Transverse colon (tissue), 4 donors: ENCODE results near the gene PDE4DIP. TPM values are rescaled to one million over a fixed set of nuclear protein-coding genes. Genes with fewer than 3 reads are reported as not detected.
"Not testable (repeated sequence)": the region's sequence is repeated elsewhere in the genome, so short reads cannot be mapped to it uniquely, and the experiment has no call there.

Source experiments
- DNase-seq: peaks from one replicate; pipeline ENCODE4 v3.0.0-alpha.2; 2019
- H3K27ac ChIP-seq, 4 donors: fragments of 200-600 bp; sonication (generic); 2 replicates each; pipeline ENCODE4 v1.5.1; 2016 to 2018; ENCODE audit warnings: inconsistent platforms in 4 of 4
- H3K27me3 ChIP-seq: fragments of 200-600 bp; sonication (generic); 2 replicates; pipeline ENCODE4 v1.5.1; 2017; ENCODE audit warnings: inconsistent platforms
- H3K36me3 ChIP-seq, 4 donors: fragments of 200-600 bp; sonication (generic); 2 replicates each; pipeline ENCODE4 v1.5.1; 2017 to 2019; ENCODE audit warnings: inconsistent platforms in 4 of 4
- H3K4me1 ChIP-seq, 4 donors: fragments of 200-600 bp; sonication (generic); 2 replicates each; pipeline ENCODE4 v1.5.1; 2017 to 2020; ENCODE audit warnings: inconsistent platforms in 4 of 4
- H3K4me3 ChIP-seq, 4 donors: fragments of 200-600 bp; sonication (generic); 1 replicate in 1 of 4; 2 replicates in 3 of 4; pipeline versions ENCODE4 v1.5.1 to v1.6.1; 2017 to 2019; ENCODE audit warnings: inconsistent platforms in 4 of 4
- H3K9me3 ChIP-seq, 2 donors: fragments of 200-600 bp; sonication (generic); 2 replicates each; pipeline ENCODE4 v1.5.1; 2017 to 2019; ENCODE audit warnings: inconsistent platforms in 2 of 2
- POLR2A ChIP-seq: fragments of 450-650 bp; IDR thresholded peaks from one replicate; pipeline ENCODE4 v1.6.1; 2016; ENCODE audit warnings: antibody characterized with exemption, mild to moderate bottlenecking, moderate library complexity
- POLR2AphosphoS5 ChIP-seq, 3 donors: sonication (generic); formaldehyde crosslinking; IDR thresholded peaks; one replicate each; pipeline ENCODE4 v1.6.1; 2016; ENCODE audit warnings: antibody characterized with exemption in 3 of 3
- WGBS, 2 donors: methylation state at CpG; one replicate each; pipeline ENCODE4 v1.1.5; 2018; ENCODE audit warnings: low coverage in 1 of 2; 5-methylcytosine and 5-hydroxymethylcytosine counted together
- in situ Hi-C, 4 donors: fragments of 200-750 bp; cut with MboI; loops; one replicate each; pipeline versions ENCODE4 v1.15.0 to v1.15.1; 2017; ENCODE audit warnings: low sequenced_read_pairs in 3 of 4, low pct_ligation_motif_present in 1 of 4, low pct_unique_long_range_greater_than_20kb in 1 of 4
- intact Hi-C: fragments of 100-400 bp; cut with DNase I; formaldehyde crosslinking; loops from one replicate; pipeline ENCODE4 v1.15.1; 2023; ENCODE audit warnings: low total_unique reads
- total RNA-seq, 4 donors: library from RNA; depleted of rRNA; stranded (reverse); fragments of >200 nt; gene quantifications; one replicate each; pipeline ENCODE4 v1.1.0, GENCODE V29; 2016
- TF ChIP-seq, protein P1 (sequence below), 5 experiments: fragments of 200-600 bp in 3 of 5; fragments of 450-650 bp in 2 of 5; sonication (generic) in 3 of 5; IDR thresholded peaks; 1 replicate in 2 of 5; 2 replicates in 3 of 5; pipeline ENCODE4 v1.5.1; 2016 to 2017; ENCODE audit warnings: antibody characterized with exemption in 5 of 5, inconsistent platforms in 3 of 5, mild to moderate bottlenecking in 2 of 5, moderate library complexity in 1 of 5

Gene PDE4DIP
- total RNA-seq, 4 donors from 2014 or later: 50.9 to 149 (median 57.3) TPM

DNA sequence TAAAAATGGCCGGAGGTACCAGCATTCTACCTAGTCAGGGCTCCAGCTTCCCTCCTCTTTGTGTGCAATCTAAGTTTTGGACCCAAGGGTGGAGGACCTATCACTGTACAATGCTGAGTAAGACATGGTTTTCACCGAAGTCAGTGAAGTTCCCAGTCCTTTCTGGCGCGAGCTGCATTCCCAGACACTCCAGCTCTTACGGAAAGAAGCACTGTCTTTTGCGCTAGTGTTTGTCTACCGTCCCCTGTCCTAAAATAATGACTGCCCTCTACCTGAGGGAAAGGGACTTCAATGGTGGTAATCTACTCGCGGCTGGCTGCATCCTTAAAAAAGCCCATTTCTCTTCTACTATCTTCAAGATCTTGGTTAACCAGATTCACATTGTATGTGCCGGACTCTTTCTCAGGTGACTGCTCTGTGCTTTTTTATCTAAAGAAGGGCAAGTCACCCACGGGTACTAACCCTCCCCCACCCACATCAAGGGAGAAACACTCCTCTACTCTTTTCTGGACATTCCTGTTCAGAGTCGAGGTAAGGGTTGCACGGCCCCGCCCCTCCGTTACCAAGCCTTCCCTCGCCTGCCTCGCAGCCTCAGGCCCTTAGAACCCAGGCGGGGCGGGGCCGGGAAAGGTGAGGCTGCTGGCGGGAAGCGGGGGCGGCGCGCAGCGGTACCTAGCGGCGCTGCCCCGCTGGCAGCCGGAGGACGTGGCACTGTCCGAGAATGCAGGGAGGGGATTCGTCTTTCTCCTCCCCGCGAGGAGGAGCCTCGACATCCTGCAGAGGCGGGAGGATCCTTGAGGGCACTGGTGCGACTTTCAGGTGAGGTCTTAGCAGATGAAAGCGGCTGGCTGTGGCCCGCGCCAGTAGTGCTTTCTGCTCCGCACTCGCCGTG, 107.4 kb downstream of the PDE4DIP start:
- in situ Hi-C loops: not testable (repeated sequence)

DNA sequence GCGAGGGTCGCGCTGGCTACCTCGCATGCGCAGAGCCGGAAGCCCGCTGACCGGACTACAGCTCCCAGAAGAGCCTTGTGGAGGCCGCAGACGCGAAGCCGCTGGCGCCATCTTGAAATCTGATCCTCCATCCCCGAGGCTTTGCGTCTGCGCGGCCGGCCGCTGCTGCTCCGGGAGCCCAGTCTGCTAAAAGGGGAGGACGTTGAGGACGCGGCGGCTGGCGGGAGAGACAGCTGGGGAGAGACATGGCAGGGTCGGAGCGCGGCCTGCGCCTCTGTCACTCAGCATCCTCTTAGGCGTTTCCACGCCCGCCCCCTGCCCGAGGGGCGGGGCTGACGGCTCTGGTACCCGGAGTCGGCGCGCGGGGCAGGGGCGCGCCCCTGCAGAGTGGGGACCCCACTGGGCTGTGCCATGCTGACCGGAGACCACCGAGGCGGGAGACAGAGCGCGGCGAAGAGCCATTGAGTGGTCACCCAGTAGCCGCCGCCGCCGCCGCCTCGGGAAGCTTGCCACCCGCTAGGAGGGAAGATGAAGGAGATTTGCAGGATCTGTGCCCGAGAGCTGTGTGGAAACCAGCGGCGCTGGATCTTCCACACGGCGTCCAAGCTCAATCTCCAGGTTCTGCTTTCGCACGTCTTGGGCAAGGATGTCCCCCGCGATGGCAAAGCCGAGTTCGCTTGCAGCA, 108.2 kb downstream of the PDE4DIP start:
- H3K4me3 ChIP-seq: peak overlapping the region; percentile 41 to 54 (median 42)
- H3K9me3 ChIP-seq, intact Hi-C loops, H3K4me1 ChIP-seq, H3K36me3 ChIP-seq, H3K27me3 ChIP-seq, in situ Hi-C loops: not testable (repeated sequence)
- peak; percentile 78 for DNase-seq
- H3K27ac ChIP-seq: peak overlapping the region; percentile 80 to 86 (median 84)
- WGBS, 2 donors: 0% methylated on average over 7 of the region's 66 CpGs; no CpG with 5 or more reads in 1 of the 2 donors

More for the DNA sequence above, 107.4 kb downstream of the PDE4DIP start:
- peak overlapping the region; percentile 35 to 54 (median 41) for H3K4me3 ChIP-seq
- peak; percentile 87 for DNase-seq
- H3K9me3 ChIP-seq, H3K27me3 ChIP-seq, H3K4me1 ChIP-seq, intact Hi-C loops, H3K36me3 ChIP-seq: not testable (repeated sequence)
- H3K27ac ChIP-seq: peak overlapping the region; percentile 80 to 86 (median 84)
- 10 to 11% methylated on average over 2 to 10 of the region's 44 CpGs for WGBS, 2 donors
- TF ChIP-seq POLR2AphosphoS5 (IDR thresholded peaks at IDR 0.05) (peak; percentile 38 to 71 (median 62)), POLR2A (peak; percentile 60)
- TF ChIP-seq, protein P1, sequence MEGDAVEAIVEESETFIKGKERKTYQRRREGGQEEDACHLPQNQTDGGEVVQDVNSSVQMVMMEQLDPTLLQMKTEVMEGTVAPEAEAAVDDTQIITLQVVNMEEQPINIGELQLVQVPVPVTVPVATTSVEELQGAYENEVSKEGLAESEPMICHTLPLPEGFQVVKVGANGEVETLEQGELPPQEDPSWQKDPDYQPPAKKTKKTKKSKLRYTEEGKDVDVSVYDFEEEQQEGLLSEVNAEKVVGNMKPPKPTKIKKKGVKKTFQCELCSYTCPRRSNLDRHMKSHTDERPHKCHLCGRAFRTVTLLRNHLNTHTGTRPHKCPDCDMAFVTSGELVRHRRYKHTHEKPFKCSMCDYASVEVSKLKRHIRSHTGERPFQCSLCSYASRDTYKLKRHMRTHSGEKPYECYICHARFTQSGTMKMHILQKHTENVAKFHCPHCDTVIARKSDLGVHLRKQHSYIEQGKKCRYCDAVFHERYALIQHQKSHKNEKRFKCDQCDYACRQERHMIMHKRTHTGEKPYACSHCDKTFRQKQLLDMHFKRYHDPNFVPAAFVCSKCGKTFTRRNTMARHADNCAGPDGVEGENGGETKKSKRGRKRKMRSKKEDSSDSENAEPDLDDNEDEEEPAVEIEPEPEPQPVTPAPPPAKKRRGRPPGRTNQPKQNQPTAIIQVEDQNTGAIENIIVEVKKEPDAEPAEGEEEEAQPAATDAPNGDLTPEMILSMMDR (IDR thresholded peaks at IDR 0.05): peak in 2 of 5 experiments; percentile 7 to 37

DNA sequence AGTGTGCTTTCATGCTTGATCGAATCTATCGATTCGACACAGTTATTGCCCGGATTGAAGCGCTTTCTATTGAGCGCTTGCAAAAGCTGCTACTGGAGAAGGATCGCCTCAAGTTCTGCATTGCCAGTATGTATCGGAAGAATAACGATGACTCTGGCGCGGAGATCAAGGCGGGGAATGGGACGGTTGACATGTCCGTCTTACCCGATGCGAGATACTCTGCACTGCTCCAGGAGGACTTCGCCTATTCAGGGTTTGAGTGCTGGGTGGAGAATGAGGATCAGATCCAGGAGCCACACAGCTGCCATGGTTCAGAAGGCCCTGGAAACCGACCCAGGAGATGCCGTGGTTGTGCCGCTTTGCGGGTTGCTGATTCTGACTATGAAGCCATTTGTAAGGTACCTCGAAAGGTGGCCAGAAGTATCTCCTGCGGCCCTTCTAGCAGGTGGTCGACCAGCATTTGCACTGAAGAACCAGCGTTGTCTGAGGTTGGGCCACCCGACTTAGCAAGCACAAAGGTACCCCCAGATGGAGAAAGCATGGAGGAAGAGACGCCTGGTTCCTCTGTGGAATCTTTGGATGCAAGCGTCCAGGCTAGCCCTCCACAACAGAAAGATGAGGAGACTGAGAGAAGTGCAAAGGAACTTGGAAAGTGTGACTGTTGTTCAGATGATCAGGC, 108.8 kb downstream of the PDE4DIP start:
- H3K9me3 ChIP-seq, H3K4me1 ChIP-seq, H3K27me3 ChIP-seq, in situ Hi-C loops, H3K36me3 ChIP-seq, intact Hi-C loops: not testable (repeated sequence)
- WGBS, 2 donors: 6% methylated on average over 22 of the region's 28 CpGs; no CpG with 5 or more reads in 1 of the 2 donors
- DNase-seq: peak; percentile 31
- Histone ChIP-seq H3K27ac (peak overlapping the region; percentile 68 to 86 (median 82)), H3K4me3 (peak overlapping the region; percentile 41 to 55 (median 48))

DNA sequence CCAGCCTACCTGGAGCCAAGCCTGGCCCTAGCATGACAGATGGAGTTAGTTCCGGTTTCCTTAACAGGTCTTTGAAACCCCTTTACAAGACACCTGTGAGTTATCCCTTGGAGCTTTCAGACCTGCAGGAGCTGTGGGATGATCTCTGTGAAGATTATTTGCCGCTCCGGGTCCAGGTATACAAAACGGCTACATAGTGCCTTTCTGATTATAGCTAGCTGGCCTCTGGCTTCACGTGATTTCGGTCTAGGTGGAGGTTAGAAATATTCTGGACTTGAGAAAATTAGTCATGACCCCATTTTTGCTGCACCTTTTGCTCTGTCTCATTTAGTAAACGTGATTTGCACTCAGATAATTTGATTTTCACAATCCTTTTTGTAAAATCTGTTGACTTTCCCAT, 109.5 kb downstream of the PDE4DIP start:
- H3K9me3 ChIP-seq, DNase-seq, H3K36me3 ChIP-seq, H3K27me3 ChIP-seq, in situ Hi-C loops, intact Hi-C loops, H3K4me1 ChIP-seq: not testable (repeated sequence)
- peak overlapping the region in 3 of 4 donors; percentile 24 to 62 (median 48) for H3K27ac ChIP-seq
- 27 to 35% methylated on average over 2 to 7 of the region's 7 CpGs for WGBS, 2 donors
- peak overlapping the region in 3 of 4 donors; percentile 41 to 54 (median 41) for H3K4me3 ChIP-seq

DNA sequence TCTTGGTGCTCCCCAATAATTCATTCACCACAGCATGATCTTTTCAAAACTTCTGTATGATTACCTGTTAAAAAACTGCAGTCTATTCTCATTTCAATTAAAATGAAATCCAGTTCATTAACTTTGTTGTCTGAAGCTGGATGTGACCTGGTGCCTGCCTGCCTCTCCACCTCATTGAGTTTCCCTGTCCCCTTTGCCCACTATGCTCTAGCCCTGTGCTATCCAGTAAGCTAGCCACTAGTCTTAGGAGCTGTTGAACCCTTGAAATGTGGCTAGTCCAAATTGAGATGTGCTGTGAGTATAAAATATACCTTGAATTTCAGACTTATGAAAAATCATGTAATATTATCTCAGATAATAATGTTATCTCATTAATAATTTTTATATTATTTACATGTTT, 114.1 kb downstream of the PDE4DIP start:
- not testable (repeated sequence) for H3K27ac ChIP-seq

DNA sequence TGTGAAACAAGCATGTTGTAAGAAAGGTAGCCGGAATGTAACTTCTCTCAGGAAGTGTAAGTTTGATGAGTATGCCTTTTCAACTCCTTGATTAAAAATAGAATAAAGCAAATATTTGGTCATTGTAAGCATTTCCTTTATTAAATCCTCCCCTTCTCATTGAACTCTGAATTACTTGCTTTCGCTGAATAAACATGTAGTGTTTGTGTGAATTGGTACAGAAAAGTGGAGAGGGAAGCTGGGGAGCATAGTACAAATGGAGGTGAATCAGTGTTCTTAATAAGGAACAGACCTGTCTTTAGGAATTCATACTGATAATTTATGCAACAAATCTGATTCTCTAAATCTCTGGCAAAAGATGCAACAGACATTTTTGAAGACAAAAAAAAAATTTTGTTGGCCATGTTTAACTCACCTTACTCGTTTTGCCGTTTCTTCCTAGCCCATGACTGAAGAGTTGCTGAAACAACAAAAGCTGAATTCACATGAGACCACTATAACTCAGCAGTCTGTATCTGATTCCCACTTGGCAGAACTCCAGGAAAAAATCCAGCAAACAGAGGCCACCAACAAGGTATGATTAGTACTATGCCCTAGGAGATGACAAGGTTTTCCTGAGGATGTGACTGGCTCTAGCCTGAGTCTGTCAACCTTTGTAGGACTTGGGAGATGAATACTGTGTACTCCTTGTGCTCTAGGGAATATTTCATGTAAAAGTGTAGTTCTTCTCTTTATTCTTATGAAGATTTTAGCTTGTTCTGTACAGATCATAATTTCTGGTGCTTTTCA, 116.2 kb downstream of the PDE4DIP start:
- intact Hi-C loops, H3K36me3 ChIP-seq, in situ Hi-C loops, H3K4me1 ChIP-seq, H3K4me3 ChIP-seq, H3K27ac ChIP-seq, H3K9me3 ChIP-seq, DNase-seq, H3K27me3 ChIP-seq: not testable (repeated sequence)
- 84 to 88% methylated on average over 1 of the region's 4 CpGs for WGBS, 2 donors

More for the DNA sequence above, 114.1 kb downstream of the PDE4DIP start:
- H3K9me3 ChIP-seq, H3K27me3 ChIP-seq, in situ Hi-C loops, H3K36me3 ChIP-seq, intact Hi-C loops, H3K4me1 ChIP-seq, DNase-seq, H3K4me3 ChIP-seq: not testable (repeated sequence)

DNA sequence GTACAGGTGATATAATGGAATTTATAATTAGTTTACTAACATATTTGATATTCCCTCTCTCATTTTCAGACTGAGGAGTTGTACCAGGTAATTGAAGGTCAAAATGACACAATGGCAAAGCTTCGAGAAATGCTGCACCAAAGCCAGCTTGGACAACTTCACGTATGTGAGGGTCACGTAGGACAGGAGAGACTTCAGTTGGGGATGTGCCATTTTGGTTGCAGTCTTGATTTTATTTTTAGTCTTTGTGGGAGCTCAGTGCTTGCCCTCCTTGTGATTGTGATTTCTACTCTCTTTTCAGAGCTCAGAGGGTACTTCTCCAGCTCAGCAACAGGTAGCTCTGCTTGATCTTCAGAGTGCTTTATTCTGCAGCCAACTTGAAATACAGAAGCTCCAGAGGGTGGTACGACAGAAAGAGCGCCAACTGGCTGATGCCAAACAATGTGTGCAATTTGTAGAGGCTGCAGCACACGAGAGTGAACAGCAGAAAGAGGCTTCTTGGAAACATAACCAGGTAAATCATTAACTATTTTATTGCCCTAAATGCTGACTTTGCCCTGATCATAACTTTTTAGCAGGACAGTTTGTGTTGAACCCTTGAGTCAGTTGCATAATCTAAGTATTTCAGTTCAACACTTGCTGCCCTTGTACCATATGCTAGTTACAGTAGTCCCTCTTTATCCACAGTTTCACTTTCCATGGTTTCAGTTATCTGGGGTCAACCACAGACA, 118.1 kb downstream of the PDE4DIP start:
- H3K27me3 ChIP-seq: not testable (repeated sequence)
- H3K27ac ChIP-seq: peak overlapping the region in 3 of 4 donors; percentile 41 to 55 (median 46)

More for the DNA sequence above, 118.1 kb downstream of the PDE4DIP start:
- intact Hi-C loops, H3K36me3 ChIP-seq, H3K4me3 ChIP-seq, H3K9me3 ChIP-seq, in situ Hi-C loops, H3K4me1 ChIP-seq, DNase-seq: not testable (repeated sequence)
- WGBS, 2 donors: 36 to 51% methylated on average over 2 to 3 of the region's 6 CpGs
